ENCODE results near the gene SMYD3.
"Not testable (repeated sequence)": the region's sequence is repeated elsewhere in the genome, so short reads cannot be mapped to it uniquely, and the experiment has no call there.

SMYD3 gene

DNA sequence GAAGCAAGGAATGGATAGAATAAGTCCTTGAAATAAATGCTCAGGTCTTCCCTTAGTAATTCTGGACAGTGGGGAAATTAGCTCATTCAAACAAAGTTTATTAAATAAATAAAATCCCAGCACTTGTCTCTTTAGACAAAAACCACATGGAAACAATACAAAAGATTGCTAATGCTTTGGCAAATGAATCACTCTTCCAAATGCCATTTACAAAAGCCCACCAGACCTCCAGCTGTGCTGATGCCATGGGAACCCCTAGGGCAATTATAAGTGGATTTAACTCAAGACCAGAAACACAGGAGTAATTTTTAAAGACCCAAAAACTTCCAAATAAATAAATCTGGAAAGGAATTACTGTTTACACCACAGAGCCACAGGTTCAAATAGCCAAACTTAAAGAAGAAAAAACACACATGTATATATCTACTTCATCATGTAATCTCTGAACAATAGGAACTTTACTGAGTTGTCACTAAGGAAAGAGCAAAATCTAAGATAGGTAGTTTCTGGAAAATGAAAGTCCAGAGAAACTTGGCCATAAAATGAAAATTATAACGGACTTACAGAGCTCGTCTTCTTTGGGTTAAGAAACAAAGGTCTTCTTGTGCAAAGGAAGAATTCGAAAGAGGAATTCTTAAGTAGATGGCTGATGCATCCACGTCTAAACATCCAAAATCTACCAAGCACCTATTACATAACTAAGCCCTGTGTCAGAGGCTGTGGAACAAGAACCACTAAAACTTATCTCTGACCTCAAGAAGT is 399.4 kb downstream of the SMYD3 start:
- no peak for DNase-seq (ENCODE audit: low spot score)

- peak; percentile 13 for DNase-seq (ENCODE audit: low spot score)
These were observed 400.7 kb downstream of the SMYD3 start for GRCh38 chr1:246106342-246106763.

- DNase-seq (ENCODE audit: low spot score), result no peak
These were observed 402.2 kb downstream of the SMYD3 start for GRCh38 chr1:246104927-246105326.

DNA sequence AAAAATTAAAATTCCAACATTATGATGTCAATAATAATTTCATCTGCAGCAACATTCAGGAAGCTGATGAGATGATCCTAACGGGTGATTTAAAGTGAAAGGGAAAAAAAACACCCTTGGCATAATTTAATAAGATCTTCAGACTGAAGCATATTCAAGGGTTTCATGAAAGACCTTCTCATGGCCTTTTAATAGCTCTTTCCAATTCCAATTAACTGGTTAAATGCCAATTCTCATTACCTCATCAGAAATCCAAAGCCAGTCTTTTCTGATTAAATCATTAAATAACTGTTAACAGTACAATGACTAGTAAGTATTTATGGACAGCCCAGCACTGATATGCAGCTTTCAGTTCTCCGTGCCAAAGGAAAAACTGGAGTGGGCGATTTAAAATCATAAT is 407.5 kb downstream of the SMYD3 start:
- DNase-seq (ENCODE audit: low spot score), result no peak

DNA sequence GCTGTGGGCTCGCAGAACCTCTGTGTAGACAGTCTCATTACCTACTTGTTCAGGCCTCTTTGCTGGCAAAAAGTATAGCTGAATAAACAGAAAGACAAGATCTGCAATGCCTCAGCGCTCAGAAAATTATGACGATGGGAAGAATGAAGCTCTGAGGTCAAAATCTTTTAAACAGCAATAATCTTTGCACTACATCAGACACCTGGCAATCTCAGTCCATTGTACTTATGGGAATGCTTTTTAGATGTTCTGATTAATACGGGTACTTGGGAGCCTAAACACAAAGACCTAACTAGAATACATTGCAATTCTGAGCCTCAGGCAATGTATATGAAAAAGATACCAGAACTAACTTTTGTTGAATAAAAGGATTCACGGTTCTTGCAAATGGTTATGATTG is 410.7 kb downstream of the SMYD3 start:
- no peak for DNase-seq (ENCODE audit: low spot score)

GRCh38 chr1:246095443-246095842 is 411.6 kb downstream of the SMYD3 start:
- no peak for DNase-seq (ENCODE audit: low spot score)

DNA sequence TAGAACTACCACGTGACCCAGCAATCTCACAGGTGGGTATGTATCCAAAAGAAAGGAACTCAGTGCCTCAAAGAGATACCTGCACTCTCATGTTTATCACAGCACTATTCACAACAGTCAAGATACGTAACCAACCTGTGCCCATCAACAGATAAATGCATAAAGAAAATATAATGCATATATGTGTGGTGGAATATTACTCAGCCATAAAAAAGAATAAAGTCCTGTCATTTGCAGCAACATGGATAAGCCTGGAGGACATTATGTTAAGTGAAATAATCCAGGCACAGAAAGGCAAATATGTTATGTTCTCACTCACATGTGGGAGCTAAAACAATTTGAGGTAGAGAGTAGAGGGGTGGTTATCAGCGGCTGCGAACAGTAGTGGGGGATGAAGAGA is 413.8 kb downstream of the SMYD3 start:
- DNase-seq (ENCODE audit: low spot score), result no peak

DNA sequence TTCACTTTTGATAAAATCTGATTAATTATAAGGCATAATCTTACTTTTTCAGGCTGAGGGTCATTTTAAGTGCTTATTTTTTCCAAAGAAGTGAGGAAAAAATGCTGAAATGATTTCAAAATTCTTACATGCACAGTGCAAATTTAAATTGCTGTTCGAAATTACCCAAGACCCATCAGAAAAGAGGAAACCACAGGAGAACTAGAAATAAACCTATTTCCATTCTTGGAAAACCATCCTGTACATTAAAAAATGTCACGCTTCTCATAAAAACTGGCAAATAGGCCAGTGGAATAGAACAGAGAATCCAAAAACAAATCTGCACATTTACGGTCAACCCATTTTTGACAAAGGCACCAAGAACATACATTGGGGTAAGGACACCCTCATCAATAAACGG is 414.9 kb downstream of the SMYD3 start:
- no peak for DNase-seq (ENCODE audit: low spot score)

- no peak for DNase-seq (ENCODE audit: low spot score)
These were observed 415.6 kb downstream of the SMYD3 start for GRCh38 chr1:246091477-246091876.

DNA sequence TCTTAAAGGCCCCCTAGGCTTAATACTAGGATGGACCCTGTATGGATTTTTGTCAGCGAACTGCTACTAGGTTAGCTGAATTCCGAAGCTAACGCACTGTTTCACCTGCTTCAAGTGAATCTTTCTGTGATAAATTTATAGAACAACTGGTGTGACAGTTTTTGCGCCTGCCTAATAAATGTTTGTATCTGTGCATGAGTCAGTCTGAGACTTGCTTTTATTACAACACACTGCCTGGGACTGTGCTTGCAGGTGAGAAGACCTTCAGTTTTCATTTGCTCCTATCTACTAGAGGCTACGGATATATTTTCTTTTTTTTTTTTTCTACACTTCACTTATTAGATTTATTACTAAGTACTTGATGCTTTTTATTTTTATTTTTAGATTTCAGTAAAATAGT is 420.9 kb downstream of the SMYD3 start:
- no peak for DNase-seq (ENCODE audit: low spot score)

GRCh38 chr1:246083416-246083815 is 423.7 kb downstream of the SMYD3 start:
- DNase-seq (ENCODE audit: low spot score), result no peak

DNA sequence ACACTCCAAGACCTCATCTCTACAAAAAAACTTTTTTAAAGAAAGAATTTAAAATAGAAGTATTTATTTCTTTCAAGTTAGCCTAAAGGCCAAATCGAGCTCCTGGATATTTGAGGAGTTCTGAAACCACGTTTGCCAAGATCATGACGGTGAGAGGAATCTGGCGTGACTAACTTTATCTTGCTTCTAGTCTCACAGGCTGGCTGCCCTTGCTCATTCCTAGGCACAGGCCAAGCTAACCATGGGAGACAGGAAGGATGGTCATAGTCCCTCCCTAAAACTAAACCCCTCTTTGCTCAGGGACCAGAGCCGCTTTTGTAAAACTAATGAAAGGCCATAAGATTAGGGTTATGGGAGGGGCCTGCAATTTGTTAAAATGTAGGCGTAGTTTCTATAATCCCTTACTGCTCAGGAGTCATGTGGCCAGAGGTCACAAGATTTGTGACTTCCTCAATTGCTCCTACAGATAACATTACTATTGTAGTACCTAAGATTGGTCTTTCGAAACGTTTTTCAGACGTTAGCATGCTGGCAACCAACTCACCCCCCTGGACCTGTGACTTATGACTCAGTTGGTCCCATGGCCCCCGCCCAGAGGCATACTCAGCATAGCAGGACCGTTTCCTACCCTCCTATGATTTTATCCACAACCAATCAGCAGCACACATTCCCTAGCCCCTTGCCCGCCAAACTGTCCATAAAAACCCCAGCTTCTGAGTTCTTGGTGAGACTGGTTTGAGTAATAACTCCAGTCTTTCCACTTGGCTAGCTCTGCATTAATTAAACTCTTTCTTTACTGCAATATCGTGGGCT is 425.0 kb downstream of the SMYD3 start:
- no peak for DNase-seq (ENCODE audit: low spot score)

GRCh38 chr1:246081138-246081702 is 425.9 kb downstream of the SMYD3 start:
- DNase-seq (ENCODE audit: low spot score), result no peak

DNA sequence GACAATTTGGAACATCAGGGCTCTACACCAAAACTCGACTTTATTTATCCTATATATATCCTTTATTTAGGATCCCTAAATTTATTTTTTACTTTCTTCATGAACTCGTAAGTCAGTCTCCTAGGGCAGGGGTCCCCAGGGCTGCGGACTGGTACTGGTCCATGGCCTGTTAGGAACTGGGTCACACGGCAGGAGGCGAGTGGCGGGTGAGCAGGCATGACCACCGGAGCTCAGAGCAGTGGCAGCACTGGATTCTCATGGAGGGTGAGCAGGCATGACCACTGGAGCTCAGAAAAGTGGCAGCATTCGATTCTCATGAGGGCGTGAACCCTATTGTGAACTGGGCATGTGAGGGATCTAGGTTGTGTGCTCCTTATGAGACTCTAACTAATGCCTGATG is 427.0 kb downstream of the SMYD3 start:
- DNase-seq (ENCODE audit: low spot score), result no peak

GRCh38 chr1:246078888-246079252 is 428.2 kb downstream of the SMYD3 start:
- DNase-seq (ENCODE audit: low spot score), result no peak

DNA sequence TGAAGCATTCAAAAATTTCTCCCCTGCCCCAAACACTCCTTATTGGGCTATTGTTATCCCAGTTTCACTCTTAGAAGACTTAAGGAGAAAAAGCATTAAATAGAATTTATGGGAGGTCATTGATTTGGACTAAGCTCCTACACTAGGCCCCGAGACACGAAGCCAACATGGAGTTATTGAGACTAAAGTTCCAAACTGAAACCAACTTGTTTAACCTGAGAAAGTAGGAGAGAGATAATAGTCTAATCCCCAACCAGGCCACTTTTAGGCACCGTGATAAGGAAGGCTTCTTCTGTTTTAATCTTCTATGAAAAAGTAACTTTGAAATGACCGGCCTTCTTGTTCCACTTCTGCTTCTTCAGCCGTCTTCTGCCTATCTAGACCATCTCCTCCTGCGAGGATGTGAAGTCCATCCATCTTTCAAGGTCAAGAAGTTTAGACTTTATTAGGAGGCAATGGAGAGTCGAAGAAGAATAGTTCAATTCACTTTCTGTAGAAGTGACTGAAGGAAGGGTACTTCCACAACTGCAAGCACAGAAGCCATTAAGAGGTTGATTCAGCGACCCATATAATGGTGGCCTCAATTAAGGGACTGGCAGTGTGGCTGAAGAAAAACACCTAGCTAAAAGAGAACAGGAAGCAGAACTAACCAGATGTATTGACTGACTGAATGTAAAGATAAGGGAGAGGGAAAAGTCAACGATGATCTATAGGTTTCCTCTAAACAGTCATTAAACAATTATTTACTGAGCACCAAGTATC is 428.8 kb downstream of the SMYD3 start:
- DNase-seq (ENCODE audit: low spot score), result no peak

GRCh38 chr1:246077476-246077875 is 429.6 kb downstream of the SMYD3 start:
- no peak for DNase-seq (ENCODE audit: low spot score)

DNA sequence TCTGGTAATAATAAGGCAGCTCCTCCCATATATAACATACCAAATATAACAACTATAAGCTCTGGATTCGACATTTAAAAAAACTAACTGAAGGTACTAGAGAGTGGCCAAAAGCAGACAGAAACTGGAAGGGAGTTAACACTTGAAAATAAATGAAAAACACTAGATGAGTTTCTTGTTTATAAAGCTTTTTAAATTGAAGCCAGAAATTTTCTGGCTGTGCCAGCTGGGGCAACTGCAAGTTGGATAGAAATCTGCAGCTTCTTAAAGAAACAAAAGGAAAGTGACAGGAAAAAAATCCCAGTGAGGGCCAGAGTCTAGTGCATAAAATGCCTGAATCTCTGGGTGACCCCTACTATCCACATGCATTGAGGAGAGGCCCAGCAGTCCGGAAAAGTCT is 432.7 kb downstream of the SMYD3 start:
- peak; percentile 17 for DNase-seq (ENCODE audit: low spot score)

DNA sequence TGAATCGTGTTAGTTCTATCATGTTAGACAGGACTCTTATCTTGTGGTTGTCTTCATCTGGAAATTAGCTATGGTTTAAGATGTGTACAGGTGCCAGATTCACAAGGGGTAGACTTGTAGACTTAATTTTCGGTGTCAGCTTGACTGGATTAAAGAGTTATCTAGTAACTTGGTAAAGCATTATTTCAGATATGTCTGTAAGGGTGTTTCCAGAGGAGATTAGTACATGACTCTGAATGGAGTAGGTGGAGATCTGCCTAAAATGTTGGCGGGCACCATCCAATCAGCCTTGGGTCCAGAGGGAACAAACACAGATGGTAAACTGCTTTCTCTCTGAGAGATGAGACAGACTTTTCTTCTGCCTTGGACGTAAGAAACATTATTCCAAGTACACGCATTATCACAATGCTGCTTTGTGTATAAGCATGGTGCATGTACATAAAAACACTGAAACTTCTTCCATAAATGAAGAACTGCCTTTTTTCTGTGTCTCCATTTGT is 434.6 kb downstream of the SMYD3 start:
- no peak for DNase-seq (ENCODE audit: low spot score)

GRCh38 chr1:246071981-246072380 is 435.1 kb downstream of the SMYD3 start:
- DNase-seq (ENCODE audit: low spot score), result not testable (repeated sequence)

DNA sequence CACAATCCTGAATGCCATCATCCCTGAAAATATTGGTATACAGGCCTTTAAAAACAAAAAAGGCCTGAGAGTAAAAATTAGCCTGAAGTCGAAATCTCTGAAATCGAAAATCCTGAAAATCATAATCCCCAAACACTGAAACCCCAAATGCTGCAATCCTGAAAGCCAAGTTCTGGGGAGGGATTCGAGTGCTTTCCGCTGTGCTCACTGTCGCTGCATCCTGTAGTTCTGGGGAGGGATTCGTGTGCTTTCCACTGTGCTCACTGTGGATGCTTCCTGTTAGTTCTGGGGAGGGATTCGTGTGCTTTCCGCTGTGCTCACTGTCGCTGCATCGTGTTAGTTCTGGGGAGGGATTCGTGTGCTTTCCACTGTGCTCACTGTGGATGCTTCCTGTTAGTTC is 435.5 kb downstream of the SMYD3 start:
- DNase-seq (ENCODE audit: low spot score), result not testable (repeated sequence)

DNA sequence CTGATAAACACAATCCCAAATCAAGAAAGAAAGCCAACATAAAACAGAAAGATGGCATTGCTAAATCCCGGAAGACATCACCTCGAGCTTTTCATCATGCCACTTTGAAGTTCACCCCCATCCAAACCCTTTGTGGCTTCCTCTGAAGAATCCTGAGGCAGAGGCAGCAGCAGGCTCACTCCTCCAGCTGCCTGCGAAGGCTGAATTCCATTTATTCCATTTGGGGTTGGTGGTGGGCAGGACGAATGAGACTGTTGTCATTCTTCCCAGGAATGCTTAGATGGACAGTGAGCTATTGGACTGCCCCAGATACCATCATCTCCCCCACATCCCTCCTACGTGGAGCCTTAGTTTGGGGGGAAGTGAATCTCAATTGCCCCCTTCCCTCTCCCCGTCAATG is 437.5 kb downstream of the SMYD3 start:
- no peak for DNase-seq (ENCODE audit: low spot score)

Measured in pons (tissue), 1 donor.